AML-193 (cell line): ENCODE results near the gene TAS1R3.

Experiments
- DNase-seq, 2 experiments: peaks; one replicate each; lab custom pipeline; 2025; lab: John Stamatoyannopoulos, UW

The TAS1R3 gene

GRCh38 chr1:1295154-1295923, 35.7 kb upstream of the TAS1R3 start:
- no peak for DNase-seq

DNA sequence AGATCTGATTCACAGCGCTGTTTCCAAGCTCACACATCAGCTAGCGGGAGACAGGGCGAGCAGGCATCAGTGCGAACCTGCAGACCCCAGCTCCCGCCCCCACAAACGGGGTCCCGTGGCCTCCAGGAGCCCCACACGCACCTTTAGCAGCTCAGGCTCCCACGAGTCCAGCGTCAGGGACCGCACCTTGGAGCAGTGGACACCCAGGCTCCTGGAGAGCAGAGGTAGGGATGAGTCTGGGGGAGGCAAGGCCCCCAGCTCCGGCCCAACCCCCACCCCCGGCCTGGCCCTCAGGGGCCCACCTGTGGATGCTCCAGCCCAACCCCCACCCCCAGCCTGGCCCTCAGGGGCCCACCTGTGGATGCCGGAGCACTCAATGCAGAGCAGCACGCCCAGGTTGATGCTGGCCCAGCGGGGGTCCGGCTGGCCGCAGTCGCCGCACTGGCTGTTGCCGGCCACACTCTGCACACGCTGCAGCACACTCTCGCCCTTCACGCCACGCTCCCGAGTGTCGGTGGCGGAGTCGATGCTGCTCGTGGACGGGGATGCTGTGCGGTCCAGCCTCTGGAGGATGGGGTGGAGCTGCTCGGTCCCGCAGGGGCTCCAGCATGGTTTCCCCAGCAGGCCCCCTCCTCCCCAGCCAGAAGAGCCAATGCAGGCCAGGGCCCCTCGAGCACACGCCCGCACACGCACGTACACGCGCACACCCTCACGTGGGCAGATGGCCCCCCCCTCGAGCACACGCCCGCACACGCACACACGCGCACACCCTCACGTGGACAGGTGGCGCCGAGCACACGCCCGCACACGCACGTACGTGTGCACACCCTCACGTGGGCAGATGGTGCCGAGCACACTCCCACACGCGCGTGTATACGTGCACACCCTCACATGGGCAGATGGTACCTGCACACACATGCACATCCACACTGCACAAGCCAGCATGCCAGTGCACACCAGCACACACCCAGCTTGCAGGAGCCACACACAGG, 34.7 kb upstream of the TAS1R3 start:
- DNase-seq = no peak

DNA sequence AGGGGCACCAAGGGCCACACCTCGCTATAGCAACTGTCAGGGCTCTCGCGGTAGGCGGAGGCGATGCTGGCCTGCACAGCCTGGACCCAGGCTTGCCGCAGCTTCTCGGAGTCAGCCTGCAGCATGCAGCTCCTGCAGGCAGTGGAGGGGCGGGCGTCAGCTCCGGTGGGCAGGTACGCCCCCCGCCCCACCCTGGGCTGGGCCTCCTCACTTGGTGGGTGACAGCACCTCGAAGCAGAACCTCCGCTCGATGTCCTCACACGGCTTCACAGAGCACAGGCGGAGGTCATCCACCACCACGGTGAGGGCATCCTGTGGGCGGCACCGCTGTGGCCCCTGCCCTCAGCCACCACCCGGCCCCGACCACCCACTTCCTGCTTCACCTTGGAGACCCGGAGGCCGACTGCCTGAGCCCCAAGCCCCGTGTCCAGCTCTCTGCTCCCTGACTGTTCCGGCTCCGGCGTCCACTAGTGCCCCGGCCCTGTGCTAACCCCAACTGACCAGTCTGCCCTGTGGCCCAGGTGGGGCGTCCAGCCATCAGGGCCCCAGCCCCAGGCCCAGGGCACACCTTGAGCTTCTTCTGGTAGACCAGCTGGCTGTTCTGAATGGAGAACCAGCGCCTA, 33.2 kb upstream of the TAS1R3 start:
- DNase-seq = no peak

DNA sequence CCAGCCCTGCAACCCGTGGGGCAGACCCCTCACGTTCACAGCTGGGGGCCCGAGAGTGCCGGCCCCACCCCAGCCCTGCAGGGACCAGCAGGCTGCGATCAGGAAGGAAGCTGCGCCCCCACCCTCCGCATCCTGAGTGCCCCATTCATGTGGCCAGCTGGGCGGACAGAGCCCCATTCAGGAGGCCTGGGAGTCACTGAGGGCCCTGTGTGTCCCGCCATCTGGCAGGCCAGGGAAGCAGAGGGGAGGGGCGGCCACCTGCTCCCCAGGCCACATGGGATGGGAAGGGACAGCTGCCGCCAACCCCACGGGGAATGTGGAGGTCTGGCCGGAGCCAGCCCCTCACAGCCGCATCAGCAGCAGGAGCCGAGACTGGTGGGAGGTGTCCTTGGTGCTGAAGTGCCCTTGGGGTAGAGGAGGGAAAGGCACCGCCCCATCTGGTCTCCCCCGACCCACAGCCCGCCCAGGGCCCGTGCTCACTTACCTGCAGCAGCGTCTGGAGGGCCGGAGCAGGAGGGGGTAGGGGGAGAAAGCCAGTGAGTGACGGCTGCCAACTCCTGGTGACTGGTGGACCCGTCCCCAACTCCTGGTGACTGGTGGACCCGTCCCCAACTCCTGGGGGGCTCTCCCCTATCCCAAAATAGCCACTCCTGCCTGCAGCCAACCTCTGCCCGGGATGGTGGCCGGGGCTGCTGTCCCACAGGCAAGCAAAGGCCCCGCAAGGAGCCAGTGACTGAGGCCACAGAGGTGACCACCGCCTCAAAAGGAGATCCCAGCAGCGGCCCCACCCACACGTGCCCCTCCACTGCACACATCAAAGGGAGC, 32.0 kb upstream of the TAS1R3 start:
- DNase-seq = no peak

- no peak for DNase-seq
Observed at GRCh38 chr1:1299686-1300351, 31.3 kb upstream of the TAS1R3 start.

DNA sequence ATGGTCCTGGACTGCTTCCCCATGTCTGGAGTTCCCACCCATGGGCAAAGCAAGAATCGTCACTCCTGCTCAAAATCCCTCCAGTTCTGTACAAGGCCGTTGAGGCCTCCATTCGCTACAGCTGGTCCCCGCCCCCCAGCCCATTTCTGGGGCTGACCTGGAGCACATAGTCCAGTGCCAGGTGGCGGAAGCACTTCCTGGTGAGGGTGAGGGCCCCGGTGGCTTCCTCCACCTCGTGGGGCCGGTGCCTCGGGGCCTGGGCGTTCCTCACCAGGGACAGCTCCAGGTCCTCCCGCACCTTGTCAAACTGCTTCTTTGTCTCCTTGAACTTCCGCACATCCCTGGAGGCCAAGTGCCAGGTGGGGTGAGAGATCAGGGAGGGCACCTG, 30.7 kb upstream of the TAS1R3 start:
- no peak for DNase-seq

DNA sequence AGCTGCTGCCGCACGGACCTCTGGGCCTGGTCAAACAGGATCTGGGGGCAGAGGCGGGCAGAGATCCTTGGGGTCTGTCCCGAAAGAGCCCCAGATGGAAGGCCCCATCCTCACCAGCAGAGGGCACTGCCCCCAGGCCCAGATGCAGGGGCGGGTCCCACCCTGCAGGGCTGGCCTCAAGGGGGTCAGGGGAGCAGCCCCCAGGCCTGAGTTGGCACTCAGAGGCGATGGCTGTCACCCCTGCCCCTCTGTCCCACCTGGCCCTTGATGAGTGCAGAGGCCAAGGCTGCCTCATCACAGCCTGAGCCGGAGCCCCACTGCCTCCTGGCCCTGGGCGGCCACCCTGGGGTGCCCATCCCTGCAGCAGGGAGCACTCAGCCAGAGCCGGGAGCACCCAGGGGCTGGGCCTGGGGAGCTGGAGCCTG, 29.1 kb upstream of the TAS1R3 start:
- DNase-seq = no peak

GRCh38 chr1:1302951-1303509, 28.1 kb upstream of the TAS1R3 start:
- no peak for DNase-seq

DNA sequence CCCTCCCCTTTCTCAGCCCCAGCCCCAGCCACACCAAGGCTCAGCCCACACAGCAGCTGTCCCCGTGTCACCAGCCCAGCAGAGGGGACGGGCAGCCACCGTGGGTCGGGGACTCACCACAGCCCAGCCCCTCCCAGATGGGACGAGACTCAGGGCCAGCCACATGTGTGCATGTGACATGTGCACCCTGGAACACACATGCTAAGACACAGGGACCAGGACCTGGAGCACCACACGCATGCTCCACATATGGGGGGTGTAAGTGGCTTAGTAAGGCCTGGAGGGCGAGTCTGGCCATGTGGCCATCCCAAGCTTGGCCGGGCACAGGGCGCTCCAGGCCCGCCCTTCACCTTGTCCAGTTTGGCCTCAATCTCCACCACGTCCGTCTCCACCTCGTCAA, 27.3 kb upstream of the TAS1R3 start:
- no peak for DNase-seq

- DNase-seq = no peak
Observed at GRCh38 chr1:1304331-1305299, 26.5 kb upstream of the TAS1R3 start.

GRCh38 chr1:1305300-1306069, 25.6 kb upstream of the TAS1R3 start:
- peak; percentile 36 to 42 for DNase-seq

DNA sequence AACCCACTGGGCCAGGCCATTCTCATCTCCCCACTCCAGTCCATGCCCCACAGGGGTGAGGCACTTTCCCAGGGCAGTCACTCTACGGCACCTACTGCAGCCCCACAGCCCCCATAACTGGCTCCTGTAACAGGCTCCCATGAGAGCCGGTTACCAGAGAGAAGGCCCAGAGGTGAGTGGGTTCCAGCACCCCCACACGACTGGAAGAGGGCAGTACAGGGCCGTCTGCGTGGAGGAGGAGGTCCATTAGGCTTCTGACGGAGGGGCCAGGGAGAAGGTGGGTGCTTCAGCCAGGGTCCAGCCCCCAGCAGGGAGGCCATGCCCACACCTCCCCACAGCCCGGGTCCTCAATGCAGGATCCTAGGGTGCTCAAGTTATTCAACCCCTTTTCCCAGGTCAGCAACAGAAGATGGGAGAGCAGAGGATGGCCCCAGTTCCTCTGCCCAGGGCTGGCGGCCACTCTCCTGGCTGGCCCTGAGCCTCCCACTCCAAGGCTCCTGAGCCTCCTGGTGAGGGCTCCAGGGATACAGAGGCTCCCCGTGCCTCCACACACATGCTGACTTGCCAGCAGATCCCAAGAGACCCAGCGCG, 24.9 kb upstream of the TAS1R3 start:
- no peak for DNase-seq

DNA sequence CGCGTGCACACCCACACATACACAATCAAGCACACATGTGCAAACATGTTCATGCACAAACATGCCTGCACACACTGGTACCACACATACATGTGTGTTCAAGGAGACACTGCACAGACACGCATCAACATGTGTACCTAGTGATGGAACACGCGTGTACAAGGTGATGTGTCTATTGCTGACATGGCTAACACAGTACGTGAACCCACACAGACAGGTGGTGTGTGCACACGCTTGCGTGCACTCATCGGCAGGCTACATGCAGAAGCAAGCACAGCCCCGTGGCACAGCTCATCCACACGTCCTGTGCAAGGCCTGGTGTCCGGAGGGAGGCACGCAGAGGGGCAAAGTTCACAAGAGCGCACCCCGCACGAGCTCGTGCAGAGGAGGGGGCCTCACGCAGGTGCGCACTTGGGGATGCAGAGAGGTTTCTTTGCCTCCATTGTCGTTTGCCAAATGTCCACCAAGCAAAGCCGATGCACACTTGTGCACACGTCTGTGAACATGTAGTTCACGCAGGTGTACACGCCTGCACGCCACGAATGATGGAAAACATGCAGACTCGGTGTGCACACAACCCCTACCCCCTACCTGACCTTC, 24.3 kb upstream of the TAS1R3 start:
- DNase-seq = no peak

DNA sequence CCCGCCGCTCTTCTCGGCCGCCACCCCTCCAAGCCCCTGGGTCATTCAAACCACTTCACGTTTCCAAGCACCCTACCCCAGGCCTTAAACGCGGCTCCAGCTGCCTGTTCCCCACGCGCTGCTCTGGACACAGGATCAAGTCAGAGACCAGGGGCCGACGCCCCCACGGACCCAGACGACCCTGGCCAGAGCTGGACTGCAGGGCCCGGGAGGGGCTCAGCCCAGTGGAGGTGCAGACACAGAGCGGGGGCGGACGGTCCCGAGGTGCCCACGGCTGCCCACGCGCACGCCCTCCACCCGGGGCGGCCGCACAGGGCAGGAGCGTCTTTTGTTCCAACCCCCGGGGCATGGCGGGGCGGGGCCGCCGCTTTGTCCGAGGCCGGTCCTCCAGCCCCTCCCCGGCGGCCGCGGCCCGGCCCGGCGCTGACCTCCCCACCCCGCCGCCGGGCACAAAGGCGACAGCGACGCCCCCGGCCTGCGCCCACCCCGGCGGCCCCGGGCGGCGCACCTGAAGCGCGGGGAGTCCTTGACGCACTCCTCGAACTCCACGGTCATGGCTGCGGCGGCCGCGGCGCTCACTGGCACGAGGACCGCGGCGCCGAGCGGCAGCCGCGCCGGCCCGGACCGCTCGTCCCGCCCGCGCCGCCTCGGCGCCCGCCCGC, 23.7 kb upstream of the TAS1R3 start:
- DNase-seq = peak in 1 of 2 experiments; percentile 33

- peak; percentile 87 for DNase-seq
Observed at GRCh38 chr1:1307923-1308755, 22.9 kb upstream of the TAS1R3 start, which contains the start of the genes ACAP3 and PUSL1. TSS of gene ACAP3 (minus strand) at chr1:1307930. CDS start at chr1:1307815, 115 bp downstream. TSS of gene PUSL1 (plus strand) at chr1:1308597. CDS start at chr1:1308644, 47 bp downstream.

DNA sequence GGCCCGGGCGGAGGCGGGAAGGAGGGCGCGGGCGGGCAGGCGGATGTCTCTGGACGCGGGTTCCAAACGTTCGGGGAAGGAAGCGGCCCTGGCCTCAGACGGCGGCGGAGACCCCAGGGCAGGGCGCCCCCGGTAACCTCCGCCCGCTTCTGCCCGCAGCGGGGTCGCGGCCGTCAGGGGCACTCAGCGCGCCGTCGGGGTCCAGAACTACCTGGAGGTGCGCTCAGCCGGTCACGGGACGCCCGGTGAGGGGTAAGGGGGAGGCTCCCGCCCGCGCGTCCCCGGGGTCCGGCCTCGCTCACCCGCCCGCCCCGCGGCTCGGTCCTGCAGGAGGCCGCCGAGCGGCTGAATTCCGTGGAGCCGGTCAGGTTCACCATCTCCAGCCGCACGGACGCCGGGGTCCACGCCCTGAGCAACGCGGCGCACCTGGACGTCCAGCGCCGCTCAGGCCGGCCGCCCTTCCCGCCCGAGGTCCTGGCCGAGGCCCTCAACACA, 22.3 kb upstream of the TAS1R3 start:
- no peak for DNase-seq
